ENCODE results near the gene CNOT11.

CNOT11 gene

DNA sequence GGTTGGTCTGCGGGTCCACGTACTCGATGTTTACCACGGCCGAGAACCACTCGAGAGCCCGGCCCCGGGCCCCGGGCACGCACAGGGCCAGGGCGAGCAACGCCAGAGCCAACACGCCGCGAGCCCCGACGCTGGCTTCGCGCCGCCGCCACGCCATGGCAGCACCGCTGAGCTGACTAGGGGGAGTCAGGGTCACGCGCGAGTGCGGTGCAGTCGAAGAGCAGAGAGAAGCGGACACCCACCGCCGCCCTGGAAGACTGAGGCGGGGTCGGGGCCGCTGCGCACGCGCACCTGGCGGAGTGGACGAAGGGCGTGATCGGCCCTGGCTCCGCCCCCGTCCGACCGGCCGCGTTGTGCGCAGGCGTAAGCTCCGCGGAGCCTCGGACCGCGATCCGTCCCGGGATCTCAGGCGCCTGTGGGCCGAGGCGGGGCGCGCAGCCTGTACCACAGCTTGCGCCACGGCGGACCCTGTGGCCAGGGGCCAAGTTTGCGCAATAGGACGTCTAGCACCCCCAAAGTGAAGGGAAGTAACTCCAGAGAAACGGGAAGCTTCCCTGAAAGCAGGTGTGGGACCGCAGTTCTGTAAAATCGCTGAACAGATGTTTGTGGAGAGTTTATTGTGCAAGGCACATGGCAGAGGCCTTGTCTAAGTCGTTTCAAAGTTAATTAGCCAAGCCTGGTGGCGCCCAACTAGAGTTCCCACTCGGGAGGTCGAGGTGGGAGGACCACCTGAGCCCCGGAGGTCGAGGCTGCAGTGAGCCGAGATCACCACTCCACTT, 55.9 kb downstream of the CNOT11 start, which contains the start of gene RNF149:
Gene RNF149, minus strand, starts transcription at position 270 of the 779 bp plus-strand sequence. Its CDS starts 113 bp downstream, at position 157.
- peak; percentile 87 for ATAC-seq
- TF ChIP-seq TOX (CRISPR knock-in tag; IDR thresholded peaks at IDR 0.05; ENCODE audit: borderline replicate concordance), result no peak

DNA sequence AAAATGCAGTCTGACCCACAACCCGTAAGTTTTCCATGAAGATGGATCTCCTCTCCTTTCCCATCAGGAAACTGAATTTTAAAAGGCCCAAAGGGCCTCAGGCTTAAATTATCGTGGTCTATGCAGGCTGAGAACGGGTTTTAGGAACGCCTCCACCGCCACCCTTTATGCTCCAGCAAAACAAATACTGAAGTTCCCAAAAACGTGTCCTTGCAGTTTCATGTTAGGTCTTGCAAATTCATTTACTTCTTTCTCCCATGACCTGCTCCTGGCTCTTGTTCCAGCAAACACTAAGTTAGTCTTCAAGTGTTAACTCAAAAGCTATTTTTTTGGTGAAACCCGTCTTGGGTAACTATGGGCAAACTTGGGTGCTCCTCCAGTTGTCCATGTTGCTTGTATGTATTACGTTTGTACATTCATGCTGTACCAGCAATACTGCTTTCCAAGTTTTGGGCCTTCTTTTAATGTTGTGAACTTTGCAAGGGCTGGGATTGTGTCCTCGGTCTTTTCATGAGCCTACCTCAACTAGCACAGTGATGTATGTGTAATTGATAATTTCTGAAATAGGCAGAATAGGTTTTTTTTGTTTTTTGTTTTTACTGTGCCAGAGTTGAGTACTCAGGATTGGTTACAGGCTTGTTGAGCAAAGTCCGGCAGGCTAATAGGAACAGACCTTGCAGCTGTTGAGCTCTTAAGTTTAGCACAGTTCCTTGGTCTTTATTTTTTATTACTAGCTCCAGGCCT, 57.6 kb downstream of the CNOT11 start:
- no peak for TF ChIP-seq TOX (CRISPR knock-in tag; IDR thresholded peaks at IDR 0.05; ENCODE audit: borderline replicate concordance)
- no peak for TF ChIP-seq ZFP3 (CRISPR knock-in tag; IDR thresholded peaks at IDR 0.05)
- no peak for TF ChIP-seq SNAI2 (CRISPR knock-in tag; IDR thresholded peaks at IDR 0.05)
- no peak for TF ChIP-seq ESRRG (CRISPR knock-in tag; IDR thresholded peaks at IDR 0.05)
- TF ChIP-seq ISL1 (CRISPR knock-in tag; IDR thresholded peaks at IDR 0.05), result no peak
- no peak for TF ChIP-seq BACH2 (CRISPR knock-in tag; IDR thresholded peaks at IDR 0.05; ENCODE audit: borderline replicate concordance)
- no peak for TF ChIP-seq PPARA (CRISPR knock-in tag; IDR thresholded peaks at IDR 0.05; ENCODE audit: borderline replicate concordance)
- TF ChIP-seq ZNF70 (CRISPR knock-in tag; IDR thresholded peaks at IDR 0.05), result no peak
- no peak for TF ChIP-seq GLIS3 (CRISPR knock-in tag; IDR thresholded peaks at IDR 0.05)
- TF ChIP-seq ZNF8 (CRISPR knock-in tag; IDR thresholded peaks at IDR 0.05), result no peak
- TF ChIP-seq ZNF565 (CRISPR knock-in tag; conservative IDR thresholded peaks at IDR 0.05; ENCODE audit: low read depth), result no peak
- TF ChIP-seq, protein P1, sequence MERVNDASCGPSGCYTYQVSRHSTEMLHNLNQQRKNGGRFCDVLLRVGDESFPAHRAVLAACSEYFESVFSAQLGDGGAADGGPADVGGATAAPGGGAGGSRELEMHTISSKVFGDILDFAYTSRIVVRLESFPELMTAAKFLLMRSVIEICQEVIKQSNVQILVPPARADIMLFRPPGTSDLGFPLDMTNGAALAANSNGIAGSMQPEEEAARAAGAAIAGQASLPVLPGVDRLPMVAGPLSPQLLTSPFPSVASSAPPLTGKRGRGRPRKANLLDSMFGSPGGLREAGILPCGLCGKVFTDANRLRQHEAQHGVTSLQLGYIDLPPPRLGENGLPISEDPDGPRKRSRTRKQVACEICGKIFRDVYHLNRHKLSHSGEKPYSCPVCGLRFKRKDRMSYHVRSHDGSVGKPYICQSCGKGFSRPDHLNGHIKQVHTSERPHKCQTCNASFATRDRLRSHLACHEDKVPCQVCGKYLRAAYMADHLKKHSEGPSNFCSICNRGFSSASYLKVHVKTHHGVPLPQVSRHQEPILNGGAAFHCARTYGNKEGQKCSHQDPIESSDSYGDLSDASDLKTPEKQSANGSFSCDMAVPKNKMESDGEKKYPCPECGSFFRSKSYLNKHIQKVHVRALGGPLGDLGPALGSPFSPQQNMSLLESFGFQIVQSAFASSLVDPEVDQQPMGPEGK (CRISPR knock-in tag; IDR thresholded peaks at IDR 0.05; ENCODE audit: borderline replicate concordance), result no peak
- TF ChIP-seq OSR1 (CRISPR knock-in tag; IDR thresholded peaks at IDR 0.05), result no peak
- no peak for TF ChIP-seq CSDC2 (CRISPR knock-in tag; IDR thresholded peaks at IDR 0.05)
- TF ChIP-seq, protein P2, sequence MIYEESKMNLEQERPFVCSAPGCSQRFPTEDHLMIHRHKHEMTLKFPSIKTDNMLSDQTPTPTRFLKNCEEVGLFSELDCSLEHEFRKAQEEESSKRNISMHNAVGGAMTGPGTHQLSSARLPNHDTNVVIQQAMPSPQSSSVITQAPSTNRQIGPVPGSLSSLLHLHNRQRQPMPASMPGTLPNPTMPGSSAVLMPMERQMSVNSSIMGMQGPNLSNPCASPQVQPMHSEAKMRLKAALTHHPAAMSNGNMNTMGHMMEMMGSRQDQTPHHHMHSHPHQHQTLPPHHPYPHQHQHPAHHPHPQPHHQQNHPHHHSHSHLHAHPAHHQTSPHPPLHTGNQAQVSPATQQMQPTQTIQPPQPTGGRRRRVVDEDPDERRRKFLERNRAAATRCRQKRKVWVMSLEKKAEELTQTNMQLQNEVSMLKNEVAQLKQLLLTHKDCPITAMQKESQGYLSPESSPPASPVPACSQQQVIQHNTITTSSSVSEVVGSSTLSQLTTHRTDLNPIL (CRISPR knock-in tag; IDR thresholded peaks at IDR 0.05; ENCODE audit: low read depth), result no peak
- TF ChIP-seq ARNTL (CRISPR knock-in tag; IDR thresholded peaks at IDR 0.05; ENCODE audit: borderline replicate concordance, low read depth), result no peak
- TF ChIP-seq RARB (CRISPR knock-in tag; IDR thresholded peaks at IDR 0.05), result no peak
- no peak for TF ChIP-seq ZFP30 (CRISPR knock-in tag; IDR thresholded peaks at IDR 0.05)
- ATAC-seq, result no peak

DNA sequence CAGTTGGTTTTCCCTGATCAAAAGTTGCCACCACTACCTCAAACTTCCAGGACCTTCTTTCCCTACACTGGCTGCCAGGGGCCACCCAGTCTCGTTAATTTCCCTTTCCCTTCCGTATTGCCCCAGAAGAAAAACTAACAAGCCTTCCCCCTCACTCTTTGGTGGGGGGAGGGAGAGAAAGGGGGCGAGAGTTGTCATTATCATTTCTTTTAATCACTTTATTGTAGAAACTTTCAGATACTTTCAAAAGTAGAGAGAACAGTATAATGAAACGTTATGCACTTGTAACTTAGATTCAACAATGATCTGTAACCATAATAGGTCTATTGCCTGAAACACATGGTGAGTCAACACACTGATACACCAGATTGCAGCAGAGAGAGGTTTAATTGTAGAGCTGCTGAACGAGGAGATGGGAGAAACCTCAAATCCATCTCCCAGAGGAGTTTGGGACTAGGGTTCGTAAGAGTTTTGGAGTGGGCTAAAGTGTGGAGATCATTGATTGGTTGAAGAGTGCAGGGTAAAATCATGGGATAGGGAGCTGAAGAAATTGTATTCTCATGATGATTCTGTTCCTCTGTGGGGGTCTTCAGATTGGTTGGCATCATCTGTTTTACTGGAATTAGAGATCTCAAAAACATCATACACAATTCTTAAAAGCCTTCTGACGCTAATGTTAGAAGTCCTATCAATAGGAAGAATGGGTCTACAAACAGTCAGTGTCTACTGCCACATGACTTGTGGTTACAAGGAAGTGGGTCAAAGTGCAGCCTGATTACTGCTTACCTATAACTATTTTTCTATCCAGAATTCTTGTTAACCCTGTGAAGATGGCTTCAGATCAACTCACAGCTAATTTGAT, 58.4 kb downstream of the CNOT11 start:
- no peak for ATAC-seq

DNA sequence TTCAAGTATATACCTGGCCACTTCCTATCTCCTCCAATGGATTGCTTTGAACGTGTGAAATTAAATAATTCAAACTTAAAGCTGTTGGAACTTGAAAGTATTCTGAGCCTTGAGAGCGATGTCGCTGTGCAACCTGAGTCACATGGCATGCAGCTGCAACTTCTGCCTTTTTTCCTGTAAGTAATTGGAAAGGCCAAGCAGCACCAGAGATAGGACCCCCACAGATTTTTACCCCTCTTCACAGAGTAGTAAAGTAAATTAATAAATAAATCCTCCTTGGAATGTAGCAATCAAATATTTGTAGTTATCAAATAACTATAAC, 59.0 kb downstream of the CNOT11 start:
- ATAC-seq, result no peak
- TF ChIP-seq SNAI2 (CRISPR knock-in tag; IDR thresholded peaks at IDR 0.05) (no peak), ZC3H10 (CRISPR knock-in tag; IDR thresholded peaks at IDR 0.05) (no peak)
- TF ChIP-seq, protein P3, sequence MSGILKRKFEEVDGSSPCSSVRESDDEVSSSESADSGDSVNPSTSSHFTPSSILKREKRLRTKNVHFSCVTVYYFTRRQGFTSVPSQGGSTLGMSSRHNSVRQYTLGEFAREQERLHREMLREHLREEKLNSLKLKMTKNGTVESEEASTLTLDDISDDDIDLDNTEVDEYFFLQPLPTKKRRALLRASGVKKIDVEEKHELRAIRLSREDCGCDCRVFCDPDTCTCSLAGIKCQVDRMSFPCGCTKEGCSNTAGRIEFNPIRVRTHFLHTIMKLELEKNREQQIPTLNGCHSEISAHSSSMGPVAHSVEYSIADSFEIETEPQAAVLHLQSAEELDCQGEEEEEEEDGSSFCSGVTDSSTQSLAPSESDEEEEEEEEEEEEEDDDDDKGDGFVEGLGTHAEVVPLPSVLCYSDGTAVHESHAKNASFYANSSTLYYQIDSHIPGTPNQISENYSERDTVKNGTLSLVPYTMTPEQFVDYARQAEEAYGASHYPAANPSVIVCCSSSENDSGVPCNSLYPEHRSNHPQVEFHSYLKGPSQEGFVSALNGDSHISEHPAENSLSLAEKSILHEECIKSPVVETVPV (CRISPR knock-in tag; IDR thresholded peaks at IDR 0.05), result no peak
- TF ChIP-seq, protein P4, sequence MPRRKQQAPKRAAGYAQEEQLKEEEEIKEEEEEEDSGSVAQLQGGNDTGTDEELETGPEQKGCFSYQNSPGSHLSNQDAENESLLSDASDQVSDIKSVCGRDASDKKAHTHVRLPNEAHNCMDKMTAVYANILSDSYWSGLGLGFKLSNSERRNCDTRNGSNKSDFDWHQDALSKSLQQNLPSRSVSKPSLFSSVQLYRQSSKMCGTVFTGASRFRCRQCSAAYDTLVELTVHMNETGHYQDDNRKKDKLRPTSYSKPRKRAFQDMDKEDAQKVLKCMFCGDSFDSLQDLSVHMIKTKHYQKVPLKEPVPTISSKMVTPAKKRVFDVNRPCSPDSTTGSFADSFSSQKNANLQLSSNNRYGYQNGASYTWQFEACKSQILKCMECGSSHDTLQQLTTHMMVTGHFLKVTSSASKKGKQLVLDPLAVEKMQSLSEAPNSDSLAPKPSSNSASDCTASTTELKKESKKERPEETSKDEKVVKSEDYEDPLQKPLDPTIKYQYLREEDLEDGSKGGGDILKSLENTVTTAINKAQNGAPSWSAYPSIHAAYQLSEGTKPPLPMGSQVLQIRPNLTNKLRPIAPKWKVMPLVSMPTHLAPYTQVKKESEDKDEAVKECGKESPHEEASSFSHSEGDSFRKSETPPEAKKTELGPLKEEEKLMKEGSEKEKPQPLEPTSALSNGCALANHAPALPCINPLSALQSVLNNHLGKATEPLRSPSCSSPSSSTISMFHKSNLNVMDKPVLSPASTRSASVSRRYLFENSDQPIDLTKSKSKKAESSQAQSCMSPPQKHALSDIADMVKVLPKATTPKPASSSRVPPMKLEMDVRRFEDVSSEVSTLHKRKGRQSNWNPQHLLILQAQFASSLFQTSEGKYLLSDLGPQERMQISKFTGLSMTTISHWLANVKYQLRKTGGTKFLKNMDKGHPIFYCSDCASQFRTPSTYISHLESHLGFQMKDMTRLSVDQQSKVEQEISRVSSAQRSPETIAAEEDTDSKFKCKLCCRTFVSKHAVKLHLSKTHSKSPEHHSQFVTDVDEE (CRISPR knock-in tag; IDR thresholded peaks at IDR 0.05), result no peak

More for the DNA sequence above, 58.4 kb downstream of the CNOT11 start:
- no peak for TF ChIP-seq ISL1 (CRISPR knock-in tag; IDR thresholded peaks at IDR 0.05)
- no peak for TF ChIP-seq ZC3H10 (CRISPR knock-in tag; IDR thresholded peaks at IDR 0.05)
- TF ChIP-seq ZNF8 (CRISPR knock-in tag; IDR thresholded peaks at IDR 0.05), result no peak
- TF ChIP-seq, protein P1 (CRISPR knock-in tag; IDR thresholded peaks at IDR 0.05; ENCODE audit: borderline replicate concordance), result no peak
- TF ChIP-seq SNAI2 (CRISPR knock-in tag; IDR thresholded peaks at IDR 0.05), result no peak
- TF ChIP-seq RARB (CRISPR knock-in tag; IDR thresholded peaks at IDR 0.05), result no peak
- TF ChIP-seq BACH2 (CRISPR knock-in tag; IDR thresholded peaks at IDR 0.05; ENCODE audit: borderline replicate concordance), result no peak
- no peak for TF ChIP-seq TOX (CRISPR knock-in tag; IDR thresholded peaks at IDR 0.05; ENCODE audit: borderline replicate concordance)
- TF ChIP-seq TCF4 (CRISPR knock-in tag; IDR thresholded peaks at IDR 0.05; ENCODE audit: borderline replicate concordance), result no peak
